Adrenal gland (tissue), 5 donors: ENCODE results near the gene TOR1AIP1.

Source experiments
- POLR2A ChIP-seq, 2 donors: fragments of 450-650 bp; IDR thresholded peaks; one replicate each; pipeline ENCODE4 v1.6.1; 2017; ENCODE audit warnings: antibody characterized with exemption in 2 of 2, mild to moderate bottlenecking in 2 of 2, moderate library complexity in 1 of 2
- TF ChIP-seq, protein P1 (sequence below), 6 experiments: fragments of 450-650 bp in 4 of 6; fragments of 200-600 bp in 2 of 6; sonication (generic) in 1 of 6; IDR thresholded peaks; 1 replicate in 5 of 6; 2 replicates in 1 of 6; pipeline versions ENCODE4 v1.5.1 to v1.8.0; 2016 to 2021; ENCODE audit warnings: antibody characterized with exemption in 6 of 6, mild to moderate bottlenecking in 2 of 6, moderate library complexity in 1 of 6
- donor health status: DM: no; HTN: no; CAD: no.

- TF ChIP-seq, protein P1, sequence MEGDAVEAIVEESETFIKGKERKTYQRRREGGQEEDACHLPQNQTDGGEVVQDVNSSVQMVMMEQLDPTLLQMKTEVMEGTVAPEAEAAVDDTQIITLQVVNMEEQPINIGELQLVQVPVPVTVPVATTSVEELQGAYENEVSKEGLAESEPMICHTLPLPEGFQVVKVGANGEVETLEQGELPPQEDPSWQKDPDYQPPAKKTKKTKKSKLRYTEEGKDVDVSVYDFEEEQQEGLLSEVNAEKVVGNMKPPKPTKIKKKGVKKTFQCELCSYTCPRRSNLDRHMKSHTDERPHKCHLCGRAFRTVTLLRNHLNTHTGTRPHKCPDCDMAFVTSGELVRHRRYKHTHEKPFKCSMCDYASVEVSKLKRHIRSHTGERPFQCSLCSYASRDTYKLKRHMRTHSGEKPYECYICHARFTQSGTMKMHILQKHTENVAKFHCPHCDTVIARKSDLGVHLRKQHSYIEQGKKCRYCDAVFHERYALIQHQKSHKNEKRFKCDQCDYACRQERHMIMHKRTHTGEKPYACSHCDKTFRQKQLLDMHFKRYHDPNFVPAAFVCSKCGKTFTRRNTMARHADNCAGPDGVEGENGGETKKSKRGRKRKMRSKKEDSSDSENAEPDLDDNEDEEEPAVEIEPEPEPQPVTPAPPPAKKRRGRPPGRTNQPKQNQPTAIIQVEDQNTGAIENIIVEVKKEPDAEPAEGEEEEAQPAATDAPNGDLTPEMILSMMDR (IDR thresholded peaks at IDR 0.05), result no peak
- TF ChIP-seq POLR2A (IDR thresholded peaks at IDR 0.05), result no peak
Measured at GRCh38 chr1:179856296-179856695, 25.8 kb upstream of the TOR1AIP1 start.
